HL-60 (cell line): ENCODE measurements around the gene CARD9.

ENCODE experiments used
- GABPA ChIP-seq: IDR thresholded peaks from 2 replicates; pipeline ENCODE4 v1.6.1; 2012; ENCODE audit warnings: low read depth
- POLR2AphosphoS5 ChIP-seq: IDR thresholded peaks from 2 replicates; pipeline ENCODE4 v1.6.1; 2012; ENCODE audit warnings: low read depth
- SPI1 ChIP-seq: IDR thresholded peaks from 2 replicates; pipeline ENCODE4 v1.6.1; 2012; ENCODE audit warnings: low read depth, mild to moderate bottlenecking, borderline replicate concordance
- TF ChIP-seq, protein P1 (sequence below): IDR thresholded peaks from one replicate; pipeline ENCODE4 v1.5.1; 2011; ENCODE audit warnings: low read length, control low read depth, inconsistent platforms; ENCODE audit not compliant: insufficient read depth

DNA sequence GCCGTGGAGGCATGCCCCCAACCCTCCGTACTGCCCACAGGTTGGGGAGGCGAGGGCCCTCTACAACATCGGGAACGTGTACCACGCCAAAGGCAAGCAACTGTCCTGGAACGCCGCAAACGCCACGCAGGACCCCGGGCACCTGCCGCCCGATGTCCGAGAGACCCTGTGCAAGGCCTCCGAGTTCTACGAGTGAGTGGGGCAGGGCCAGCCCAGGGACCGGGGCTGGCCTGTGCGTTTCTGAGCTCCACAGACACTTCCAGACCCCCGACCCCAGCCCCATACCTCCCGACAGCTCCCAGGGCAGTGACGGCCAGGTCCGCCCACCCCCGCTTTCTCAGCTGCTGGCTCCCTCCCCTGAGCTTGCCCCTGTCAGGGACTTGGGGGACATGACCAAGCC is 36.6 kb downstream of the CARD9 start:
- TF ChIP-seq, protein P1, sequence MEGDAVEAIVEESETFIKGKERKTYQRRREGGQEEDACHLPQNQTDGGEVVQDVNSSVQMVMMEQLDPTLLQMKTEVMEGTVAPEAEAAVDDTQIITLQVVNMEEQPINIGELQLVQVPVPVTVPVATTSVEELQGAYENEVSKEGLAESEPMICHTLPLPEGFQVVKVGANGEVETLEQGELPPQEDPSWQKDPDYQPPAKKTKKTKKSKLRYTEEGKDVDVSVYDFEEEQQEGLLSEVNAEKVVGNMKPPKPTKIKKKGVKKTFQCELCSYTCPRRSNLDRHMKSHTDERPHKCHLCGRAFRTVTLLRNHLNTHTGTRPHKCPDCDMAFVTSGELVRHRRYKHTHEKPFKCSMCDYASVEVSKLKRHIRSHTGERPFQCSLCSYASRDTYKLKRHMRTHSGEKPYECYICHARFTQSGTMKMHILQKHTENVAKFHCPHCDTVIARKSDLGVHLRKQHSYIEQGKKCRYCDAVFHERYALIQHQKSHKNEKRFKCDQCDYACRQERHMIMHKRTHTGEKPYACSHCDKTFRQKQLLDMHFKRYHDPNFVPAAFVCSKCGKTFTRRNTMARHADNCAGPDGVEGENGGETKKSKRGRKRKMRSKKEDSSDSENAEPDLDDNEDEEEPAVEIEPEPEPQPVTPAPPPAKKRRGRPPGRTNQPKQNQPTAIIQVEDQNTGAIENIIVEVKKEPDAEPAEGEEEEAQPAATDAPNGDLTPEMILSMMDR, result no peak
- TF ChIP-seq GABPA, result no peak
- no peak for TF ChIP-seq SPI1
- TF ChIP-seq POLR2AphosphoS5, result no peak
